Loucy (cell line): ENCODE data around the gene PRUNE2.

Experiments
- H2AFZ ChIP-seq: fragments of 200-600 bp; sonication (generic); 2 replicates; pipeline ENCODE4 v1.6.0; 2016; ENCODE audit warnings: antibody characterized with exemption, mild to moderate bottlenecking, low read length, moderate library complexity
- H3F3A ChIP-seq: fragments of 200-600 bp; 2 replicates; pipeline ENCODE4 v1.6.0; 2016; ENCODE audit warnings: antibody characterized with exemption, low read depth, mild to moderate bottlenecking
- H3K27me3 ChIP-seq: fragments of 200-600 bp; sonication (generic); 2 replicates; pipeline ENCODE4 v1.6.1; 2014; ENCODE audit warnings: low read length, mild to moderate bottlenecking; ENCODE audit not compliant: insufficient read depth, poor library complexity, severe bottlenecking
- H3K36me3 ChIP-seq: fragments of 200-600 bp; sonication (generic); 2 replicates; pipeline ENCODE4 v1.6.1; 2016; ENCODE audit warnings: low read length; ENCODE audit not compliant: insufficient read depth
- H3K4me1 ChIP-seq: fragments of 200-600 bp; sonication (generic); 2 replicates; pipeline ENCODE4 v1.5.1; 2014; ENCODE audit warnings: low read length, mild to moderate bottlenecking; ENCODE audit not compliant: insufficient read depth, poor library complexity, severe bottlenecking
- H3K4me2 ChIP-seq: fragments of 200-600 bp; sonication (generic); 2 replicates; pipeline ENCODE4 v1.6.0; 2014; ENCODE audit warnings: antibody characterized with exemption, low read length, low read depth, mild to moderate bottlenecking; ENCODE audit not compliant: poor library complexity, severe bottlenecking
- H3K4me3 ChIP-seq: fragments of 200-600 bp; sonication (generic); 2 replicates; pipeline ENCODE4 v1.5.1; 2014; ENCODE audit warnings: low read length, mild to moderate bottlenecking, mixed read lengths; ENCODE audit not compliant: poor library complexity, severe bottlenecking
- H3K79me2 ChIP-seq: fragments of 200-600 bp; sonication (generic); 2 replicates; pipeline ENCODE4 v1.6.1; 2014; ENCODE audit warnings: low read length; ENCODE audit not compliant: insufficient read depth
- H3K9ac ChIP-seq: fragments of 200-600 bp; sonication (generic); 2 replicates; pipeline ENCODE4 v1.6.0; 2014; ENCODE audit warnings: mild to moderate bottlenecking, low read depth, low read length, moderate library complexity; ENCODE audit not compliant: poor library complexity, severe bottlenecking
- H3K9me2 ChIP-seq: fragments of 200-600 bp; sonication (generic); replicated peaks from 2 replicates; pipeline ENCODE4 v1.6.1; 2016; ENCODE audit warnings: low read depth, low read length, mixed read lengths
- H3K9me3 ChIP-seq: fragments of 200-600 bp; sonication (generic); 2 replicates; pipeline ENCODE4 v1.6.1; 2014; ENCODE audit warnings: mild to moderate bottlenecking, antibody characterized with exemption, low read length, low read depth; ENCODE audit not compliant: insufficient read depth
- H4K20me1 ChIP-seq: fragments of 200-600 bp; sonication (generic); 2 replicates; pipeline ENCODE4 v1.6.0; 2014; ENCODE audit warnings: antibody characterized with exemption, low read length, mild to moderate bottlenecking; ENCODE audit not compliant: insufficient read depth, poor library complexity, severe bottlenecking
- EZH2phosphoT487 ChIP-seq: fragments of 200-600 bp; IDR thresholded peaks from 2 replicates; pipeline ENCODE4 v1.6.1; 2018; ENCODE audit warnings: antibody characterized with exemption, mild to moderate bottlenecking, moderate library complexity, borderline replicate concordance
- TF ChIP-seq, protein P1 (sequence below): fragments of 200-600 bp; sonication (generic); conservative IDR thresholded peaks from 2 replicates; pipeline ENCODE4 v1.5.1; 2014; ENCODE audit warnings: mild to moderate bottlenecking, antibody characterized with exemption, low read length

Gene PRUNE2

DNA sequence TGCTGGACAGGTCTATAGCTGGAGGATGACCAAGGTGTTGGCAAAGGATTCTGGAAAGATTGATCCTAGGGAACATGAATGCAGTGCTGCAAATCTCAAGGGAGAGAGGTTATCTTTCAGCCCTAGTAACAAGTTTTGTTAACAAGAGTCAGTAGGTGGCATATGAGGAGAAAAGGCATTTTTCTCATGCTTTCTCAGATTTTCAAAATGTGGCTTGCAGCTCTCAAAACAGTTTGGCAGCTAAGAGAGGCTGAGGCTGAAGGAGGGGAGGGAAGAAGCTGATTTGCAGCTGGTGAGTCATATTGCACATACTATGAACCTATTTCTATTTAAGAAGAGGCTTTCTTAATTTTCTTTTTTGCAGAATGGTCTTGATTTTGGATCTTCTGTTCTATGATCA is 205.9 kb downstream of the PRUNE2 start:
- Histone ChIP-seq H3K36me3 (no peaks in the 10 kb centered on the region), H3K27me3 (no peaks in the 10 kb centered on the region), H3K4me1 (peaks cover 14% of the 10 kb centered on the region), H3K4me2 (peak overlapping the region; percentile 4), H3K9me3 (no peaks in the 10 kb centered on the region), H4K20me1 (no peaks in the 10 kb centered on the region), H3K79me2 (no peaks in the 10 kb centered on the region), H2AFZ (peak overlapping the region; percentile 9; the same call in 1 of the 2 replicates), H3F3A (no peaks in the 10 kb centered on the region), H3K9ac (no peak overlapping the region), H3K9me2 (no peaks in the 10 kb centered on the region), H3K4me3 (no peak overlapping the region)
- TF ChIP-seq, protein P1, sequence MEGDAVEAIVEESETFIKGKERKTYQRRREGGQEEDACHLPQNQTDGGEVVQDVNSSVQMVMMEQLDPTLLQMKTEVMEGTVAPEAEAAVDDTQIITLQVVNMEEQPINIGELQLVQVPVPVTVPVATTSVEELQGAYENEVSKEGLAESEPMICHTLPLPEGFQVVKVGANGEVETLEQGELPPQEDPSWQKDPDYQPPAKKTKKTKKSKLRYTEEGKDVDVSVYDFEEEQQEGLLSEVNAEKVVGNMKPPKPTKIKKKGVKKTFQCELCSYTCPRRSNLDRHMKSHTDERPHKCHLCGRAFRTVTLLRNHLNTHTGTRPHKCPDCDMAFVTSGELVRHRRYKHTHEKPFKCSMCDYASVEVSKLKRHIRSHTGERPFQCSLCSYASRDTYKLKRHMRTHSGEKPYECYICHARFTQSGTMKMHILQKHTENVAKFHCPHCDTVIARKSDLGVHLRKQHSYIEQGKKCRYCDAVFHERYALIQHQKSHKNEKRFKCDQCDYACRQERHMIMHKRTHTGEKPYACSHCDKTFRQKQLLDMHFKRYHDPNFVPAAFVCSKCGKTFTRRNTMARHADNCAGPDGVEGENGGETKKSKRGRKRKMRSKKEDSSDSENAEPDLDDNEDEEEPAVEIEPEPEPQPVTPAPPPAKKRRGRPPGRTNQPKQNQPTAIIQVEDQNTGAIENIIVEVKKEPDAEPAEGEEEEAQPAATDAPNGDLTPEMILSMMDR = no peak
- TF ChIP-seq EZH2phosphoT487 = no peak

DNA sequence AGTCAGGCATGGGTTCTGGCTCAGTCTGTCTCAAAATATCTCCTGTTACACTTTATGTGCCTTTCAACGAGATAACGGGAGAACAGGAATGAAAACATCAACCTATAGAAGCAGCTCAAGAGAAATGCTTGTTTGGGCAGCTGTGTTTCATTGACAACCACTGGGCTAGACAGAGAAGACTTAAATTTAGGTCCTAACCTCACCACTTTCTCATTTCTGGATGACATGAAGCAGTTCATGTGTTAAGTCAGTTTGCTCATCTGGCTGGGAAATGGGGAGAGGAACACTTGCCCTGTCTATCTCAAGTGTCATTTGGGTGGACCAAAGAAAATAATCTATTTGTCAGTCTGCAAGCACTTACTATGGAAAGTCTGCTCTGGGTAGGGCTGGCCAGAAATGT is 208.4 kb downstream of the PRUNE2 start:
- Histone ChIP-seq H3K9me3 (no peaks in the 10 kb centered on the region), H3K79me2 (no peaks in the 10 kb centered on the region), H3F3A (no peaks in the 10 kb centered on the region), H3K27me3 (no peaks in the 10 kb centered on the region), H4K20me1 (no peaks in the 10 kb centered on the region), H3K4me3 (no peak overlapping the region), H3K4me1 (peaks cover 17% of the 10 kb centered on the region), H3K4me2 (no peak overlapping the region), H3K36me3 (no peaks in the 10 kb centered on the region), H3K9me2 (no peaks in the 10 kb centered on the region), H2AFZ (no peak overlapping the region), H3K9ac (no peak overlapping the region)
- TF ChIP-seq, protein P1 = no peak
- TF ChIP-seq EZH2phosphoT487 = no peak

DNA sequence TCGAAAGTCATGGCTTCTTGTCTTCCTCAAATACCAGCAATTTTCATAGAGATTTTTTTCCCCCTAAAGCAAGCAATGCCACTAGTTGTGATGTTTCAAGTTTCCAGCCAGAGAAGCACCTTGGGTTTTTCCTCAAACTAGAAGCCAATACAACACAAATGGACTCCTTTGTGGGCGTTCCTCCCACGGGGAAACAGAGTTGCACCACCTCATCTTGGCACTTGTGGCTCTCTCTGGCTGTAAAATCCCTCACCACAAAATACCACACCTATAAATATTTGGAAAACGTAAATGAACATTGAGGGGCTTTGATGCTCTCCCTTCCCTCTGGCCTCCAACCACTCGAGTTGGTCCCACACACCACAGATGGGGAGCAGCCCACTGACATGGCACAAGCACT is 208.8 kb downstream of the PRUNE2 start:
- Histone ChIP-seq H3K4me2 (no peak overlapping the region), H3K36me3 (no peaks in the 10 kb centered on the region), H3K9me2 (no peaks in the 10 kb centered on the region), H3K4me3 (no peak overlapping the region), H2AFZ (no peak overlapping the region), H3K9ac (no peak overlapping the region), H3K79me2 (no peaks in the 10 kb centered on the region), H3F3A (no peaks in the 10 kb centered on the region), H3K9me3 (no peaks in the 10 kb centered on the region), H3K4me1 (peaks cover 22% of the 10 kb centered on the region), H4K20me1 (no peaks in the 10 kb centered on the region), H3K27me3 (no peaks in the 10 kb centered on the region)
- TF ChIP-seq, protein P1 = no peak
- no peak for TF ChIP-seq EZH2phosphoT487
